Measurements from ENCODE around the gene ZNF836.

ZNF836 gene

DNA sequence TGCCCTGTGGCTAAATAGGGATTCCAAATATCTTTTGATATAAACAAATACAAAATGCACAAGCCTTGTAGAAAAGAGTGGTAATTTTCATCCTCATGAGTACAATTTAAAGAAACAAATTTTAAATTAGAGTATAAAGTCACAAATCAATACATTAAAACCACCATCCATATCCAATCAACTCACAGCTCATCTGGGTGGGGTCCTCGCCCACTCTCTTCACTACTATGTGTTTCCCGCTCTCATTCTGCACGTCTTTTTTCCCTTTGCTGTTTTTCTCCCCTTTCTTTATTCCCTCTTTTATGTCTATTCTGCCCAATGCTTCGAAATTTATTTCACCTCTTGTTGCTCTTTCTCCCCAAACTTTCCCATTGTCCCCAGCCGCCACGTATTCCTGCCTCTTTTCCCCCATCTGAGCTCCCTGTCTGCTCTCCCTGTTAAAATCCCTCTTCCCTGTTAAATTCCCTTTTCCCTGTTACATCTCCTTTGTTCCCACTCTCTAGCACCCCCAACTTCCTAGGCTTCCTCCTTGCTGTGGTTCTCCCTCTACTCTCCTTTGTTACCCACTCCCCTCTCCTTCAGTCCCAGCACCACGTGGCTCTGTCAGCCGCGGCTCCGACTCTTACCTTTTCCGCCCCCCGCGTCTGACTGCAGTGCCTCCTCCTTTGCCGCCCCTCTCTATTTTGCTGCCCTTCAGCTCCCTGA is 33.0 kb downstream of the ZNF836 start:
- TF ChIP-seq, protein P1, sequence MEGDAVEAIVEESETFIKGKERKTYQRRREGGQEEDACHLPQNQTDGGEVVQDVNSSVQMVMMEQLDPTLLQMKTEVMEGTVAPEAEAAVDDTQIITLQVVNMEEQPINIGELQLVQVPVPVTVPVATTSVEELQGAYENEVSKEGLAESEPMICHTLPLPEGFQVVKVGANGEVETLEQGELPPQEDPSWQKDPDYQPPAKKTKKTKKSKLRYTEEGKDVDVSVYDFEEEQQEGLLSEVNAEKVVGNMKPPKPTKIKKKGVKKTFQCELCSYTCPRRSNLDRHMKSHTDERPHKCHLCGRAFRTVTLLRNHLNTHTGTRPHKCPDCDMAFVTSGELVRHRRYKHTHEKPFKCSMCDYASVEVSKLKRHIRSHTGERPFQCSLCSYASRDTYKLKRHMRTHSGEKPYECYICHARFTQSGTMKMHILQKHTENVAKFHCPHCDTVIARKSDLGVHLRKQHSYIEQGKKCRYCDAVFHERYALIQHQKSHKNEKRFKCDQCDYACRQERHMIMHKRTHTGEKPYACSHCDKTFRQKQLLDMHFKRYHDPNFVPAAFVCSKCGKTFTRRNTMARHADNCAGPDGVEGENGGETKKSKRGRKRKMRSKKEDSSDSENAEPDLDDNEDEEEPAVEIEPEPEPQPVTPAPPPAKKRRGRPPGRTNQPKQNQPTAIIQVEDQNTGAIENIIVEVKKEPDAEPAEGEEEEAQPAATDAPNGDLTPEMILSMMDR (IDR thresholded peaks at IDR 0.05; ENCODE audit: low read depth, low read length, poor library complexity, severe bottlenecking): no peak
- TF ChIP-seq EZH2phosphoT487 (IDR thresholded peaks at IDR 0.05; ENCODE audit: borderline replicate concordance, low read length): no peak
- Histone ChIP-seq H3K36me3 (ENCODE audit: control insufficient read depth, low read length) (peaks cover 20% of the 10 kb centered on the region), H3K27ac (ENCODE audit: low read depth, low read length) (peak overlapping the region; percentile 86), H3K9me3 (ENCODE audit: control insufficient read depth, insufficient read depth, low read length) (peaks cover 42% of the 10 kb centered on the region), H3F3A (ENCODE audit: control insufficient read depth, insufficient read depth) (peaks cover 3% of the 10 kb centered on the region; the same call in 1 of the 2 replicates), H3K4me2 (ENCODE audit: low read length) (peak overlapping the region; percentile 93), H4K20me1 (ENCODE audit: control insufficient read depth, insufficient read depth, low read depth, low read length) (no peaks in the 10 kb centered on the region), H3K79me2 (ENCODE audit: control insufficient read depth, low read length) (peaks cover 57% of the 10 kb centered on the region), H3K4me3 (ENCODE audit: low read length) (peak overlapping the region; percentile 97), H3K9me2 (replicated peaks; ENCODE audit: control insufficient read depth, low read length) (no peaks in the 10 kb centered on the region), H3K27me3 (ENCODE audit: control insufficient read depth, low read length) (no peaks in the 10 kb centered on the region), H3K4me1 (ENCODE audit: control insufficient read depth, low read length) (peaks cover 16% of the 10 kb centered on the region)

DNA sequence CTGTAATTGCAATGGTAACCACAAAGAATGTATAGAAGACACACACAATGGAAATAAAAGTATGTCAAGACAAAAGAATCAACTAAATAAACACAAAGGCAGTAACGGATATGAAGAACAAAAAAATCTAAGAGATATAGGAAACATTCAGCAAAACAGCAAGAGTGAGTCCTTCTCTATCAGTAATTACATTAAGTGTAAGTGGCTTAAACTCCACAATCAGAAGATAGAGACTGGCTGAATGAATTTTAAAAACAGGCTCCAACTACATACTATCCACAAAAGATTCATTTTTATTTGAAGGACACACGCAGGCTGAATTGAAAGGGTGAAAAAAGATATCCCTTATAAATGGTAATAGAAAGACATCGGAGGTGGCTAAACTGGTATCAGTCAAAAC is 51.1 kb downstream of the ZNF836 start:
- TF ChIP-seq, protein P1 (IDR thresholded peaks at IDR 0.05; ENCODE audit: low read depth, low read length, poor library complexity, severe bottlenecking): no peak
- TF ChIP-seq EZH2phosphoT487 (IDR thresholded peaks at IDR 0.05; ENCODE audit: borderline replicate concordance, low read length): no peak
- H3K4me3 ChIP-seq (ENCODE audit: low read length): no peak overlapping the region
- peaks cover 66% of the 10 kb centered on the region for H3K9me3 ChIP-seq (ENCODE audit: control insufficient read depth, insufficient read depth, low read length)
- H3K79me2 ChIP-seq (ENCODE audit: control insufficient read depth, low read length): no peaks in the 10 kb centered on the region
- peaks cover 91% of the 10 kb centered on the region for H3K36me3 ChIP-seq (ENCODE audit: control insufficient read depth, low read length)
- H3F3A ChIP-seq (ENCODE audit: control insufficient read depth, insufficient read depth): no peaks in the 10 kb centered on the region
- no peak overlapping the region for H3K4me2 ChIP-seq (ENCODE audit: low read length)
- no peaks in the 10 kb centered on the region for H4K20me1 ChIP-seq (ENCODE audit: control insufficient read depth, insufficient read depth, low read depth, low read length)
- no peak overlapping the region for H3K27ac ChIP-seq (ENCODE audit: low read depth, low read length)
- H3K9me2 ChIP-seq (replicated peaks; ENCODE audit: control insufficient read depth, low read length): no peaks in the 10 kb centered on the region
- H3K27me3 ChIP-seq (ENCODE audit: control insufficient read depth, low read length): no peaks in the 10 kb centered on the region
- H3K4me1 ChIP-seq (ENCODE audit: control insufficient read depth, low read length): no peaks in the 10 kb centered on the region

GRCh38 chr19:52115526-52116053 is 55.8 kb downstream of the ZNF836 start:
- Histone ChIP-seq H3K36me3 (ENCODE audit: control insufficient read depth, low read length) (peaks cover 62% of the 10 kb centered on the region), H3K27me3 (ENCODE audit: control insufficient read depth, low read length) (no peaks in the 10 kb centered on the region), H3K9me3 (ENCODE audit: control insufficient read depth, insufficient read depth, low read length) (peaks cover 87% of the 10 kb centered on the region), H4K20me1 (ENCODE audit: control insufficient read depth, insufficient read depth, low read depth, low read length) (no peaks in the 10 kb centered on the region), H3K4me2 (ENCODE audit: low read length) (no peak overlapping the region), H3F3A (ENCODE audit: control insufficient read depth, insufficient read depth) (no peaks in the 10 kb centered on the region), H3K4me3 (ENCODE audit: low read length) (no peak overlapping the region), H3K4me1 (ENCODE audit: control insufficient read depth, low read length) (no peaks in the 10 kb centered on the region), H3K27ac (ENCODE audit: low read depth, low read length) (no peak overlapping the region), H3K79me2 (ENCODE audit: control insufficient read depth, low read length) (no peaks in the 10 kb centered on the region), H3K9me2 (replicated peaks; ENCODE audit: control insufficient read depth, low read length) (no peaks in the 10 kb centered on the region)
- TF ChIP-seq, protein P1 (IDR thresholded peaks at IDR 0.05; ENCODE audit: low read depth, low read length, poor library complexity, severe bottlenecking): no peak
- TF ChIP-seq EZH2phosphoT487 (IDR thresholded peaks at IDR 0.05; ENCODE audit: borderline replicate concordance, low read length): no peak

All from DOHH2 (cell line).